Left hindlimb (tissue), 1 donor: ENCODE results near the gene LSM4.

Experiments
- DNase-seq: peaks from one replicate; pipeline ENCODE4 v3.0.0-alpha.2; 2018

LSM4 gene

DNA sequence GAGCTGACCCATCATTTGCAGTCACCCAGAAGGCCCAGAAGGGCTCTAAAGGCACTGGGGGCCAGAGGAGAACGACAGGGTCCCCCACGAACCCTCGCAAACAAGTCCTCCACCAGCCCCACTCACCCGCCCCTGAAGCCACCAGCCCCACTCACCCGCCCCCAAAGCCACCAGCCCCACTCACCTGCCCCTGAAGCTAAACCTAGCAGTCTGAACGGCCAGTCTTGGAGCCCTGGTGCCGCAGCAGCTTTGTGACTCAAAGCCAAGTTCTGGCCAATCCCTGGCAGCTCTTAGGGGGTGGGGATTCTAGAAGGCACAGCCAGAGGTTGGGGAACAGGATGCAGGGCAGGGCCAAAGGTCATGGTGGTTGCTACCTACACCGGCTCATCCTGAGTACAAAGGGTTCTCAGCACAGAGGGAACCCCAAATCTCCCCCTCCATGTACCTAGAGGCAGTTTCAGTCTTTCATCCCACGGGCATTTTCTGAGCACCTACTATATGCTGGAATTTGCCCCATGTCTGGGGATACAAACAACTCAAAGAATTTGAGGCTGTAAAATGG, 48.6 kb downstream of the LSM4 start, which contains the start of gene IQCN:
Gene IQCN, minus strand, starts transcription at position 234 of the 562 bp plus-strand sequence. CDS start 4,974 bp downstream, outside the sequence.
- DNase-seq: peak; percentile 80

DNA sequence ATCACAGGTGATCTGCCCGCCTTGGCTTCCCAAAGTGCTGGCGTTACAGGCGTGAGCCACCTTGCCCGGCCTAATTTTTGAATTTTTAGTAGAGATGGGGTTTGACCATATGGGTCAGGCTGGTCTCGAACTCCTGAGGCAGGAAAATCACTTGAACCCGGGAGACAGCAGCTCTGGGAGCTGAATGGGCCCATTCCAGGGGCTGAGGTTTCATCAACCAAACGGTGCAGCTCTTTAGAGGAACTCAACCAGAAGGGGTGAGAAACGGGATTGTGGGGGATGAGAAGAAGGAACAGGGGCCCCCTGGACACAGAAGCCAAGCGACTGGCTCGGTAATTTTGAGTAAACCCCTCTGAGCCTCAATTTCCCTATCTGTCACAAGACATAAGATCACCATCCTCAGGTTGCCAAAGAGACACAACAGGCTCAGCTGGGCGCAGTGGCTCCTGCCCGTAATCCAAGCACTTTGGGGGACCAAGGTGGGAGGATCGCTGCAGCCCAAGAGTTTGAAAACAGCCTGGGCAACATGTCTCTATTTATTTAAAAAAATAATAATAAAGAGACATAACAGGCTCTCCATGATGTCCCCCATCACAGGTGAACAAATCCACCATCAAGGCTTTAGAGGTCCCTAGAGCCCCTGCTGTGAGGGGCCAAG, 49.2 kb downstream of the LSM4 start:
- DNase-seq: no peak

DNA sequence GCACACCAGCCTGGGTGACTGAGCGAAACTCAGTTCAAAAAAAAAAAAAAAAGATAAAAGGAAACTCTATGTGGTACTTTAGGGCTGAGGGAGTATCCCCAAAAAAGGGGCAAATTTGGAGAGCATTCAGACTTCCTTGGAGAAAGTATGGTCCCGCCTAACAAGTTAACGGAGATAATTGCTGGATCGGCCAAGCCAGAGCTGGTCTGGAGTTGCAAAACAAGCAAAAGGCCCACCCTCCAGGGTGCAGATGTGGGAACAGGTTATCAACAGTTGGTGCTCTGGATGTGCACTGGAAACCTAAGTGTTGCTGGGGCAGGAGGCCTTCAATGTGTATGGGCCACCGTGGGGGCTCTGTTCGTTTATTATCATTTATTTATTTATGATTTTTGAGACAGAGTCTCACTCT, 51.4 kb downstream of the LSM4 start:
- no peak for DNase-seq

DNA sequence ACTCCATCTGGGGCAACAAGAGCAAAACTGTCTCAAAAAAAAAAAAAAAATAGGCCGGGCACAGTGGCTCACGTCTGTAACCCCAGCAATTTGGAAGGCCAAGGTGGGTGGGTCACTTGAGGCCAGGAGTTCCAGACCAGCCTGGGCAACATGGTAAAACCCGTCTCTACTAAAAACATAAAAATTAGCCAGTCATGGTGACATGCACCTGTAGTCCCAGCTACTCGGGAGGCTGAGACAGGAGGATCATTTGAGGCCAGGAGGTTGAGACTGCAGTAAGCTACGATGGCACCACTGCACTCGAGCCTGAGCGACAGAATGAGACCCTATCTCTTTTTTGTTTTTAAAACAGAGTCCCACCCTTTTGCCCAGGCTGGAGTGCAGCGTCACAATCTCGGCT, 52.5 kb downstream of the LSM4 start:
- no peak for DNase-seq

DNA sequence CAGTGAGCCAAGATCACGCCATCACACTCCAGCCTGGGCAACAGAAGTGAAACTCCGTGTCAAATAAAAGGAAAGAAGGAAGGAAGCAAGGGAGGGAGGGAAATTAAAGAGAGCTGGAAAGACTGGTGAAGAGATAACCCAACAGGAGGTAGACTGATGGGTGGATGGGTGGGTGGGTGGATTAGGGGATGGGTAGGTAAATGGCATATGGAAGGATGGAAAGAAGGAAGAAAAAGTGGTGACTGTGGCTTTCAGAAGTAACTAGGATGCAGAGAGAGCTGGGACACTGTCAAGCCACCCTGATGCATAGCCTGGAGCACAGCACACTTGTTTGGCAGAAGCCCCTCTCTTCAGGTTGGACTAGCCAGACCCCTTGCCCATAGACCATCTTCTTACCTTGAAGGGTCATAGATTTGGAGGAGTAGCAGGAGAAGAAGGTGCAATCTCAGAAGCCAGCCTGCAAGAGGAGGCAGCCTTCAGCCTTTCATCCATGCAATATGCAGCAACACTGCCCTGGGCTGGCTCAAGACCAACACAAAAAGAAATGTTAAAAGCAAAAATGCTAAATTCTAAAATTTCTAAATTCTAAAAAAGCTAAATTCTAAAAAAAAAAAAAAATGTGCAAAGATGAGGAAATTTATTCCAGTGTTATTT, 53.7 kb downstream of the LSM4 start:
- DNase-seq: no peak

DNA sequence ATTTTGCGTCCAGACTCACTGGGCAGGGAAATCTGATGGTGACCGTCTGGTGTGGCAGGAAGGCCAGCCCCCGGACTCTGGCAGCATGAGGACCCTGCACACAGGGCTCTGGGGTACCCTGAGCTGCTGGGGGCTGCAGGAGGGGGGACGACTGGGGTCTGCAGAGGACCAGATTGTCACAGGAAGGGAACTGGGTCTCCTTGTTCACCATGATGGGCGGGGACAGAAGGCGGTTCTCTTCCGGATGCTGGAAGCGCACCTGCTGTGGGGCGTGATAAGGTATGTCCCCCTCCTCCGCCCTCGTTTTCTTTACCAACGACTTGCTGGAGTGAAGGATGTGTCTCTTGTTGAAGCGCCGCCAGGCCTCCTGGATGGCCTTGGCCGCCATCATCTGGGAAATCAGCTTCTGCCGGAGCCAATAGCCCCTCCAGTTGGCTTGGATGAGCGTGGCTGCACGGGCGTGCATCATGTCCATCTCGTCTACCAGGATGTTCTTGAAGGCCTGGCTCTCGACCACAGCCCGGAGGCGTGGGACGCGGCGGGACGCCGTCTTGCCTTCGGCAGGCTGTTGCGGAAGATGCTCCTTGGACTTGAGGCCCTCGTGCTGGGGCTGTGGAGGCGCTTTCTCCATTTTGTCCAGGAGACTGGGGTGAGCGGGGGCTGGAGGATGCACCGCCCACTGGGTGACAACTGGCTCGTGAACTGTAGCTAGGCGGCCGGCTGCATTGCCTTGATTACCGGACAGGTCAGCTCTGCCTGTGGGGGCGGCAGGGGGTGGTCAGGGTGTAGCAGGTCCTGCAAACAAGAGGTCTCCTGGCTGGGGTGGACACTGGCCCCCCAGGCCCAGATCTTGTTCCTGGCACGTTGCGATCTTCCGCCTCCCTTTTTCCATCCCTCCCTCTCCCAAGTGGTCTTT, 55.8 kb downstream of the LSM4 start:
- no peak for DNase-seq

DNA sequence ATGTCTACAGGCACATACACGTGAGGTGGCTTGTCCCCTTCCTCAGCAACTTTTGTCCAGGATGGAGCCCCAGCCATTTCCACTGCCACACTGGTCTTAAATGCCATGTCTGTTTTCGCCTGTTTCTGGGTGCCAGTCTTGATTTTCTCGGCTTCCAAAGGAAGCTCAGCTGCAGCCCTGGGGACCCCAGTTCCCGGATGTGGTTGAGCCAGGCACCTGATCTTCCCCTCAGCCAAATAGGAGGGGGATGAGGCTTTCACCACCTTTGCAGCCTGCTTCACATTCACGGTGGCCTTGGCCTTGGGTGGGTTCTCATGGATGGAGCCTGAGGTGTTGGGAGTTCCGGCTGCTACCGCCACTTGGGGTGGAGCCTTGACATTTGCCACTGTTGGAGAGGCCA, 57.3 kb downstream of the LSM4 start:
- no peak for DNase-seq

DNA sequence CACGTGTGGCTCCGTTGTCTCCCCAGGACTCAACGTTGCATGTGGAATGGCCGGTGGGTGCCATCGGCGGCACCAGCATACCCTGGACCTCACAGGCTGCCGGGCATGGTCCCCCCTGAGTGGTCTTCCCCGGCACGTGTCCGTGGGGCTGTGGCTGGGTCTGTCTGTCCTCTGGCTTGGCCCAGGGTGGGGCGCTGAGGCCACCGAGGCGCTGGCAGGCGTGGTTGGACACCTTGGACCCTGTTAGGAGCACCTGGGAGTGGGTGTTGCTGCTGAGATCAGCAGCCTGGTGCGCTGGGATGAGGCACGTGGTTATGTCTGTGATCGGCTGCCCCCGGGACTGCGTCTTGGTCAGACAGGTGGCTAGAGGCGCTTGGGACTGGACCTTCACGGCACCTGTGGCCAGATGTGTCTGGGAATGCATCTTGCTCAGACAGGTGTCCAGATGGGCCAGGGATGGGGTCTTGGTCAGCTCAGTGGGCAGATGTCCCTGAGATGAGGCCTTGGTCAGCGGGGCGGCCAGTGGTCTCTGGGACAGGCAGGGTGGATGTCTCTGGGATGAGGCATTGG, 57.8 kb downstream of the LSM4 start:
- DNase-seq: no peak

DNA sequence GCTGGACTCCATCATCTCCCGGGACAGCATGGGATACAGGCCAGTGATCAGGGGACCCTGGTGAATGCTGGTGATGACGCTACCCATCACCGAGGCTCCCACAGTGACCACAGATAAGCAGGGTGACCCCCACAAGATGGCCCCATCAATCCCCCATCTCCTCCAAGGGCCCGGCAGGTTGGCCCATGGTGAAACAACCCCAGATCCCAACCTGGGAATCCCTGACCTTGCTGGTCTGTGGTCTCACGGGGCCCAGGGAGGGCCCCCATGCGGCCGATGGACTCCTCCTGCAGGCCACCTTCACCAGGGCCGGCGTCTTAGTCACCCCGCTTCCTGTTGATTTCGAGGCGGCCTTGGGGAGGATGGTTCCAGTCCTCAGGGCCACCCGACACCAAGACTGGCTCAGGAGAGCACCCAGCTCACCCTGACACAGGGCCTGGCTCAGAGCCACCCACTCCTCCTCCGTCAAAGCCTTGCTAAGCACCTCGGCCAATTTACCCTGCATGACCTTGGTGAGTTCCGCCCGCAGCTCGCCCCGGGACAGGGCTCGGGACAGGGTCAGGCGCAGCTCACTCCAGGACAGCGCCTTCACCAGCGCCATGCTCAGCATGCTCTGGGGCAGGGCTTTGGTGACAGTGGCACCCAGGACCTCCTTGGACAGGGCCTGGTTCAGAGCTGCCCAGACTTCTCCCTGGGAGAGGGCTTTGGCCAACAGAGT, 58.6 kb downstream of the LSM4 start:
- DNase-seq: no peak

DNA sequence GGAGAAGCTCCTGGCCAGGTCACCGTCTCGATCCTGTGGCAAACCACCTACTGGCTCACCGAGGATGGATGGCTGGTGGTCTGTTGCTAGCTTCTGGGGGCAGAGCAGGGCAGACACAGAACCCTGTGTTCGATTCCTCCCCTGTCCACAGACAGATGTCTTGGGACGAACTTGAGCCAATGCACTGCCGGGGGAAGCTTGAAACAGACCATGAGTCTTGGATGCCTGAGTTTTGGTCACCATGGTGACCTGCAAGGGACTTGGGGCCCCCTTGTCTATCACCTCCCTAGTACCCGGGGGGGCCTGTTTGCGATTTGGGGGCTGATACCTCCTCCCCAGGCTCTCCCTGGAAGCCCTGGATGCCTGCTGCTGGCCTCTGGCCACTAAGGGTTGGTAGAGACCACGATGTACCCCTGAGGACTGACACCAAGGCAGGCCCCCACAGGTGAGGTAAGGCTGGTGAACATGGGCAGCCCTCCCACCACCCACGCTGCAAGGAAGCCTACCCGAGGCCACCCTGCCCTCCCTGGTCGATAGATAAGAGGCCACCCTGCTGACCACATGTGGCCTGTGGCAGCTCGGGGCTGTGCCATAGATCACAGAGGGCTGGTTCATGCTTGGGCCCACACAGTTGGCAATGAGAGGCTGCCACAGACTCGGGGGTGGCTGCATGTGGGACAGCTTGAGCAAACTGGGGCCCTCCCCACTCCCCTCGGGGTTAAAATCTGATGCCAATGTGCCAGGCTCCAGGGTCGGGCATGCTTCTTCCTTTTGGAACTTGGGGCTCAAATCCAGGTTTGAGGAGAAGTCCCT, 59.3 kb downstream of the LSM4 start:
- DNase-seq: no peak

DNA sequence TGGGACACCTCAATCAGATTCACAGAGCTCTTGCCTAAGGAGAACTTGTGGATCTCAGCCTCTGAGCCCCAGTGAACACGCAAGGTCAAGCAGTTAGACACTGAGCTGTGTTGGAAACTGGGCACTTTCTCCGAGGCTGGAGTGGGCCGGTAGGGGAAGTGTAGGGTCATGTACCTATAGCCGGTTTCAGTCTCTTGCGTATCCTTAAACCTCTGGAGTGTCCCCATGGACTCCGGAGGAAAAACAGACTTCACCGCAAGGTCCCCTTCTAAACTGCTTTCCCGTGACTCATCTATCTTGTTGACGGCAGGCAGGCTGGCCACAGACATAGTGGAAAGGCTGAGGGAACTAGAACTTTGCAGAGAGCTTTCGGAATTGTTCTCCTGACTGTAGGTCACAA, 60.0 kb downstream of the LSM4 start:
- DNase-seq: no peak

DNA sequence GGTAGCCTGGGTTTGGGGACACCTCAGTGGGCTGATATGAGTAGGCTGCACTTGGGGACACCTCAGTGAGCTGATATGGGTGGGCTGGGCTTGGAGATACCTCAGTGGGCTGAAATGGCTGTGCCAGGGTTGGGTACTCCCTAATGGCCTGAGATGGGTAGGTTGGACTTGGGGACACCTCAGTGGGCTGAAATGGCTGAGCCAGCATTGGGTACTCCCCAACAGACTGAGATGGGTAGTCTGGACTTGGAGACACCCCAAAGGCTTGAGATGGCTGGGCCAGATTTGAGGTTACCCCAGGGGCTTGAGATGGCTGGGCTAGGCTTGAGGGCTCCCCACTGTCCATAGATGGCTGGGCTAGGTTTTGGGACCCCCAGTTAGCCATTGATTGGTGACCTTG, 60.7 kb downstream of the LSM4 start:
- no peak for DNase-seq

DNA sequence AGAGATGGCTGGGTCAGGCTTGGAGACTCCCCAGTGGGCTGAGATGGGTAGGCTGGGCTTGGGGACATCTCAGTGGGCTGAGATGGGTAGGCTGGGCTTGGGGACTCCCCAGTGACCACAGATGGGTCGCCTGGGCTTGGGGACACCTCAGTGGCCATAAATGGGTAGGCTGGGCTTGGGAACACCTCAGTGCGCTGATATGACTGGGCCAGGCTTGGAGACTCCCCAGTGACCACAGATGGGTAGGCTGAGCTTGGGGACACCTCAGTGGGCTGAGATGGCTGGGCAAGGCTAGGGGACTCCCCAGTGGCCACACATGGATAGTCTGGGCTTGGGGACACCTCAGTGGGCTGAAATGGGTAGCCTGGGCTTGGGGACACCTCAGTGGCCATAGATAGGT, 61.4 kb downstream of the LSM4 start:
- DNase-seq: no peak

DNA sequence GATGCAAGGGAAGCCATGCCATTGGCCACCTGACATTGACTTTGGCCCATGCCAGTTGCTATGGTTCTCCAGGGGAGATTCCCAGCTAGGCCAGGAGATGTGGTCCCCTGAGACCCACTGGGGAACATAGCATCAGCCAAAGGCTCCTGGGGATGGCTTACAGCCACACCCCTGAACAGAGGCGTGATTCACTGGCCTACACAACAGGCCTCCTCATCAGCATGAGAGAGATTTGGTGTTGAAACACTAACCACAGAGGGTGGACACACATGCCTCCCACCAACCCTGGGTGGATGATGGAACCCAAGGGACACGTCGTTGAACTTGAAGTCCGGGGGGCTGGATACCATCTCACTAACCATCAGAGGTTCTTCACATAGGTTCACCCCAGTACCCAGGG, 63.0 kb downstream of the LSM4 start:
- DNase-seq: no peak

DNA sequence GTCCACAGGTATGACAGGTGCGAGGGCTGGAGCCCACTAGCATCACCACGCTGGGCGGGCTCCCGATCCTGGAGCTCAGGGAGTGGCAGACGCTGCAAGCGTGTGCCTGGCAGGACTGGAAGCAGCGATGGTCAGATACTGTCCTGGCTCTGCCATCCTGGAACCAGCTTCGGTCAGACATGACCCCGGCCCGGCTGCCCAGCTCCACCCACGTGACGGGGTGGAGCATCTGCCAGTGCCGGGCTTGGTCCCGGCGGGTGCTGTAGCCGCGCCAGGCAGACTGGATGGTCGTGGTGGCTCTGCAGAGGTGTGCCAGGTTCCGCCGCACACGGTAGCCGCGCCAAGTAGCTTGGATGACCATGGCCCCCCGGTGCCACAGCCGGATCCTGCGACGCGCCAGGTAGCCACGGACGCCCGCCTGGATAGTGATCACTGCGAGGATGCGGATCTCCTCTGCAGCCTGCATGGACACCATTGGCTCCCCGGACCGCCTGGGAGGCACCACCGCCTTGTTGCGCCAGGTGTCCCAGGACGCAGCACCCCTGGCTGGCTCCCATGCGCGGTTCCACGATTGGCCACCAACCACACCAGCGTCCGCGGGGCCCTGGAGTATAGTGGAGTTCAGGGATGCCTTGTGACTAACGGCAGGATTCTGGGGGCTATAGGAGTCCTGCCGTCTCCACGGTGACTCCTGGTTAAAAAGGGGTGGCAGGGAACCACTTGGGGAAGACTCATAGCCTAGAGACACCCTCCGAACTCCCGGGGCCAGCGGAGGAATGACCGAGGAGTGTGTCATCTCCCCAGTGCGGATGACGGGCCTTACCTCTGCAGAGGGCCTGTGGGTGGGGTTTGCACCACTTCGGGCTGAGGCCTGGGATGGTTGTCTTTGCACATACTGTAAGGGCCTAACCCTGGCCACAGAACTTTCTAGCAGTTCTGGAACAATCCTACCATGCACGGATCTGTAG, 65.1 kb downstream of the LSM4 start:
- no peak for DNase-seq
